DND-41 (cell line): ENCODE measurements around the gene MRPL45.

Source experiments
- ATAC-seq: fragments of 200-7000 bp; cut with Tn5 transposase; 3 replicates; pipeline ENCODE4 v1.9.1; 2021; ENCODE audit warnings: low read depth; ENCODE audit not compliant: insufficient read depth
- DNase-seq: peaks from one replicate; pipeline ENCODE4 v3.0.0-alpha.2; 2020
- H2AFZ ChIP-seq: 2 replicates; pipeline ENCODE4 v1.6.0; 2012; ENCODE audit warnings: low read depth, low read length
- H3K27ac ChIP-seq: 2 replicates; pipeline ENCODE4 v1.5.1; 2012; ENCODE audit warnings: low read length, inconsistent platforms
- H3K27me3 ChIP-seq: fragments of 200-600 bp; sonication (generic); 2 replicates; pipeline ENCODE4 v1.6.0; 2012; ENCODE audit warnings: low read length, mild to moderate bottlenecking, inconsistent platforms; ENCODE audit not compliant: insufficient read depth, poor library complexity
- H3K36me3 ChIP-seq: 2 replicates; pipeline ENCODE4 v1.5.1; 2012; ENCODE audit warnings: low read length, inconsistent platforms; ENCODE audit not compliant: insufficient read depth
- H3K4me1 ChIP-seq: 2 replicates; pipeline ENCODE4 v1.5.1; 2012; ENCODE audit warnings: mild to moderate bottlenecking, low read length; ENCODE audit not compliant: insufficient read depth
- H3K4me2 ChIP-seq: 2 replicates; pipeline ENCODE4 v1.6.0; 2012; ENCODE audit warnings: mild to moderate bottlenecking, moderate library complexity, low read length, inconsistent platforms; ENCODE audit not compliant: insufficient read depth
- H3K4me3 ChIP-seq, 2 experiments: fragments of 200-600 bp in 1 of 2; shearing (Covaris generic) in 1 of 2; 2 replicates each; pipeline ENCODE4 v1.5.1; 2012 to 2016; ENCODE audit warnings: inconsistent platforms in 2 of 2, low read length in 2 of 2, mild to moderate bottlenecking in 2 of 2, low read depth in 1 of 2, moderate library complexity in 1 of 2
- H3K79me2 ChIP-seq: 2 replicates; pipeline ENCODE4 v1.6.0; 2012; ENCODE audit warnings: low read length, inconsistent platforms; ENCODE audit not compliant: insufficient read depth
- H3K9ac ChIP-seq: 2 replicates; pipeline ENCODE4 v1.6.0; 2012; ENCODE audit warnings: low read depth, mild to moderate bottlenecking, inconsistent platforms, low read length, moderate library complexity
- H3K9me3 ChIP-seq: 2 replicates; pipeline ENCODE4 v1.5.1; 2012; ENCODE audit warnings: low read length, moderate library complexity, mild to moderate bottlenecking, inconsistent platforms; ENCODE audit not compliant: insufficient read depth, severe bottlenecking
- H4K20me1 ChIP-seq: 2 replicates; pipeline ENCODE4 v1.6.0; 2012; ENCODE audit warnings: low read length; ENCODE audit not compliant: insufficient read depth
- CTCF ChIP-seq: IDR thresholded peaks from 2 replicates; pipeline ENCODE4 v1.5.1; 2012; ENCODE audit warnings: borderline replicate concordance, low read length, moderate library complexity, mild to moderate bottlenecking; ENCODE audit not compliant: poor library complexity, severe bottlenecking; ENCODE audit errors: extremely low read depth
- EZH2 ChIP-seq: IDR thresholded peaks from 3 replicates; pipeline ENCODE4 v1.6.1; 2012; ENCODE audit warnings: borderline replicate concordance, low read depth, mild to moderate bottlenecking, moderate library complexity, low read length, inconsistent platforms; ENCODE audit not compliant: severe bottlenecking

The MRPL45 gene

GRCh38 chr17:38328620-38329019, 31.7 kb downstream of the MRPL45 start:
- ATAC-seq (no peak), DNase-seq (no peak)
- Histone ChIP-seq H2AFZ (no peak overlapping the region), H3K36me3 (peaks cover 3% of the 10 kb centered on the region), H3K27ac (no peak overlapping the region), H3K9me3 (no peaks in the 10 kb centered on the region), H3K9ac (no peak overlapping the region), H3K79me2 (no peaks in the 10 kb centered on the region), H4K20me1 (no peaks in the 10 kb centered on the region), H3K4me1 (no peaks in the 10 kb centered on the region), H3K4me2 (no peak overlapping the region), H3K27me3 (no peaks in the 10 kb centered on the region), H3K4me3 (no peak overlapping the region)
- TF ChIP-seq EZH2 (no peak), CTCF (no peak)

GRCh38 chr17:38329284-38329683, 32.3 kb downstream of the MRPL45 start:
- no peak for TF ChIP-seq EZH2
- TF ChIP-seq CTCF = no peak
- H3K79me2 ChIP-seq = no peaks in the 10 kb centered on the region
- H2AFZ ChIP-seq = no peak overlapping the region
- no peaks in the 10 kb centered on the region; the same call in 1 of the 2 replicates for H4K20me1 ChIP-seq
- H3K9ac ChIP-seq = no peak overlapping the region
- H3K27me3 ChIP-seq = no peaks in the 10 kb centered on the region
- no peaks in the 10 kb centered on the region for H3K4me1 ChIP-seq
- no peaks in the 10 kb centered on the region for H3K9me3 ChIP-seq
- no peaks in the 10 kb centered on the region for H3K36me3 ChIP-seq
- H3K27ac ChIP-seq = no peak overlapping the region
- H3K4me2 ChIP-seq = no peak overlapping the region
- H3K4me3 ChIP-seq = no peak overlapping the region
- ATAC-seq (no peak), DNase-seq (no peak)

GRCh38 chr17:38329808-38330730, 33.1 kb downstream of the MRPL45 start:
- Histone ChIP-seq H3K27ac (no peak overlapping the region), H3K4me3 (no peak overlapping the region), H4K20me1 (no peaks in the 10 kb centered on the region; the same call in 1 of the 2 replicates), H3K9ac (no peak overlapping the region), H2AFZ (no peak overlapping the region), H3K4me1 (no peaks in the 10 kb centered on the region), H3K4me2 (no peak overlapping the region), H3K36me3 (no peaks in the 10 kb centered on the region), H3K27me3 (no peaks in the 10 kb centered on the region), H3K79me2 (no peaks in the 10 kb centered on the region), H3K9me3 (no peaks in the 10 kb centered on the region)
- ATAC-seq = no peak
- TF ChIP-seq CTCF (no peak), EZH2 (no peak)
- DNase-seq = no peak
